HCT116 (cell line): Measurements from ENCODE around the gene POLA2. TPM values are rescaled to one million over a fixed set of nuclear protein-coding genes. Genes with fewer than 3 reads are reported as not detected.

Source experiments
- ATAC-seq: fragments of 200-7000 bp; cut with Tn5 transposase; 2 replicates; pipeline ENCODE4 v1.9.1; 2020; ENCODE audit warnings: mild to moderate bottlenecking, moderate library complexity
- BruUV-seq: library from RNA; stranded (reverse); fragments of 400-500 nt; replicated peaks from 2 replicates; lab custom pipeline; 2021; lab: Mats Ljungman, UMichigan
- CTCF ChIA-PET: fragments of 300-600 bp; sonication (Branson Sonifier 250); formaldehyde crosslinking; loops from one replicate; lab custom pipeline; 2021; ENCODE audit warnings: antibody characterized with exemption; lab: Charles Lee
- POLR2A ChIA-PET: fragments of 300-600, 350-600 bp; sonication (Branson Sonifier 250); formaldehyde crosslinking; loops from one replicate; lab custom pipeline; 2021; ENCODE audit warnings: antibody characterized with exemption; lab: Charles Lee
- RAD21 ChIA-PET, 2 experiments: fragments of 300-600 bp; sonication (Branson Sonifier 250); formaldehyde crosslinking; loops; one replicate each; lab custom pipeline; 2023; ENCODE audit warnings: low total read pairs in 2 of 2; ENCODE audit not compliant: uncharacterized antibody in 2 of 2, unreplicated experiment in 2 of 2, low non-redundant PET in 1 of 2; lab: Charles Lee
- DNase-seq: peaks from one replicate; pipeline ENCODE4 v3.0.0-alpha.2; 2010; ENCODE audit warnings: low read depth, low spot score
- H2AFZ ChIP-seq: fragments of 200-600 bp; shearing (Covaris generic), sonication (generic); 2 replicates; pipeline ENCODE4 v1.6.1; 2017; ENCODE audit warnings: low read depth, mixed run types, mixed read lengths, antibody characterized with exemption, low read length; ENCODE audit not compliant: poor library complexity, severe bottlenecking
- H3K27ac ChIP-seq: 2 replicates; pipeline ENCODE4 v1.5.1; 2012; ENCODE audit warnings: low read depth, low read length
- H3K27me3 ChIP-seq: fragments of 200-600 bp; sonication (generic); 2 replicates; pipeline ENCODE4 v1.6.1; 2016; ENCODE audit warnings: mixed run types, low read length, mixed read lengths; ENCODE audit not compliant: insufficient read depth
- H3K36me3 ChIP-seq, 2 experiments: fragments of 200-500 bp in 1 of 2; fragments of 200-600 bp in 1 of 2; sonication (Bioruptor generic) in 1 of 2; sonication (generic) in 1 of 2; 2 replicates each; pipeline versions ENCODE4 v1.5.1 to v1.6.1; 2014 to 2016; ENCODE audit warnings: low read length in 2 of 2, inconsistent platforms in 1 of 2, mixed read lengths in 1 of 2, mixed run types in 1 of 2; ENCODE audit not compliant: insufficient read depth in 2 of 2, control insufficient read depth in 1 of 2
- H3K4me1 ChIP-seq, 2 experiments: fragments of 200-600 bp in 1 of 2; sonication (generic) in 1 of 2; 2 replicates each; pipeline versions ENCODE4 v1.5.1 to v1.6.1; 2012 to 2017; ENCODE audit warnings: low read length in 2 of 2, inconsistent platforms in 1 of 2, mild to moderate bottlenecking in 1 of 2, mixed read lengths in 1 of 2, mixed run types in 1 of 2, moderate library complexity in 1 of 2; ENCODE audit not compliant: insufficient read depth in 2 of 2, control insufficient read depth in 1 of 2
- H3K4me2 ChIP-seq: fragments of 200-600 bp; sonication (generic); 2 replicates; pipeline ENCODE4 v1.6.1; 2017; ENCODE audit warnings: mixed run types, low read length, mixed read lengths
- H3K4me3 ChIP-seq, 2 experiments: fragments of 200-600 bp in 1 of 2; sonication (generic) in 1 of 2; replicated peaks in 1 of 2; 2 replicates each; pipeline ENCODE4 v1.5.1; 2011 to 2016; ENCODE audit warnings: low read length in 2 of 2, control low read depth in 1 of 2, low read depth in 1 of 2, mild to moderate bottlenecking in 1 of 2, mixed read lengths in 1 of 2, mixed run types in 1 of 2
- H3K79me2 ChIP-seq: fragments of 200-600 bp; sonication (generic); 2 replicates; pipeline ENCODE4 v1.6.1; 2017; ENCODE audit warnings: mild to moderate bottlenecking, mixed run types, low read length, moderate library complexity, mixed read lengths; ENCODE audit not compliant: insufficient read depth
- H3K9ac ChIP-seq: fragments of 200-600 bp; sonication (generic); 2 replicates; pipeline ENCODE4 v1.6.1; 2016; ENCODE audit warnings: low read length, mixed read lengths
- H3K9me2 ChIP-seq: fragments of 200-600 bp; sonication (generic), shearing (Covaris generic); 2 replicates; pipeline ENCODE4 v1.6.1; 2017; ENCODE audit warnings: mixed run types, mild to moderate bottlenecking, moderate library complexity; ENCODE audit not compliant: insufficient read depth
- H3K9me3 ChIP-seq, 2 experiments: fragments of 200-500 bp in 1 of 2; fragments of 200-600 bp in 1 of 2; sonication (Bioruptor generic) in 1 of 2; sonication (generic) in 1 of 2; 2 replicates each; pipeline ENCODE4 v1.6.1; 2014 to 2017; ENCODE audit warnings: low read length in 2 of 2, mixed read lengths in 2 of 2, inconsistent platforms in 1 of 2, low read depth in 1 of 2, mild to moderate bottlenecking in 1 of 2, mixed run types in 1 of 2, moderate library complexity in 1 of 2; ENCODE audit not compliant: control insufficient read depth in 1 of 2, insufficient read depth in 1 of 2
- H4K20me1 ChIP-seq: fragments of 200-600 bp; sonication (generic), shearing (Covaris generic); 2 replicates; pipeline ENCODE4 v1.6.1; 2017; ENCODE audit warnings: mixed run types, mild to moderate bottlenecking, moderate library complexity; ENCODE audit not compliant: insufficient read depth
- CBX3 ChIP-seq: IDR thresholded peaks from 2 replicates; pipeline ENCODE4 v1.6.1; 2012; ENCODE audit warnings: low read depth
- CEBPB ChIP-seq: IDR thresholded peaks from 2 replicates; pipeline ENCODE4 v1.6.1; 2012; ENCODE audit warnings: low read depth
- CTCF ChIP-seq, 3 experiments: fragments of 200-600 bp in 1 of 3; sonication (generic) in 1 of 3; IDR thresholded peaks in 2 of 3; conservative IDR thresholded peaks in 1 of 3; 2 replicates each; pipeline ENCODE4 v1.5.1; 2012 to 2017; ENCODE audit warnings: low read depth in 2 of 3, low read length in 2 of 3, antibody characterized with exemption in 1 of 3, borderline replicate concordance in 1 of 3, control low read depth in 1 of 3, mild to moderate bottlenecking in 1 of 3, mixed read lengths in 1 of 3, mixed run types in 1 of 3, moderate library complexity in 1 of 3; ENCODE audit not compliant: insufficient read depth in 1 of 3
- EGR1 ChIP-seq: IDR thresholded peaks from 2 replicates; pipeline ENCODE4 v1.6.1; 2012; ENCODE audit warnings: low read depth
- EZH2phosphoT487 ChIP-seq: fragments of 200-600 bp; IDR thresholded peaks from 2 replicates; pipeline ENCODE4 v1.6.1; 2018; ENCODE audit warnings: antibody characterized with exemption, borderline replicate concordance
- FOSL1 ChIP-seq: IDR thresholded peaks from 2 replicates; pipeline ENCODE4 v1.6.1; 2012; ENCODE audit warnings: low read depth
- POLR2AphosphoS5 ChIP-seq: IDR thresholded peaks from 2 replicates; pipeline ENCODE4 v1.6.1; 2011; ENCODE audit warnings: mild to moderate bottlenecking, low read depth, low read length, moderate library complexity
- REST ChIP-seq: IDR thresholded peaks from 2 replicates; pipeline ENCODE4 v1.6.1; 2012; ENCODE audit warnings: low read depth
- SIN3A ChIP-seq: IDR thresholded peaks from 2 replicates; pipeline ENCODE4 v1.6.1; 2012; ENCODE audit warnings: low read depth
- TCF7L2 ChIP-seq: IDR thresholded peaks from 2 replicates; pipeline ENCODE4 v1.7.0; 2011; ENCODE audit warnings: borderline replicate concordance, inconsistent platforms; ENCODE audit not compliant: insufficient read depth, insufficient read length; ENCODE audit errors: extremely low read depth
- YY1 ChIP-seq: IDR thresholded peaks from 2 replicates; pipeline ENCODE4 v1.6.1; 2011; ENCODE audit warnings: low read length, low read depth, moderate library complexity, mild to moderate bottlenecking; ENCODE audit not compliant: insufficient replicate concordance; ENCODE audit errors: extremely low read depth
- ZBTB33 ChIP-seq: IDR thresholded peaks from 2 replicates; pipeline ENCODE4 v1.6.1; 2011; ENCODE audit warnings: mild to moderate bottlenecking, low read length, moderate library complexity; ENCODE audit not compliant: insufficient replicate concordance; ENCODE audit errors: extremely low read depth
- ZFX ChIP-seq: fragments of 450-650 bp; IDR thresholded peaks from 2 replicates; pipeline ENCODE4 v1.6.1; 2017
- intact Hi-C: fragments of 100-400 bp; cut with micrococcal nuclease; formaldehyde crosslinking; loops from 2 replicates; pipeline ENCODE4 v1.10.0; 2022
- total RNA-seq: library from RNA; stranded (reverse); gene quantifications from one replicate; pipeline ENCODE4 v1.2.1, GENCODE V29; 2021; ENCODE audit not compliant: unreplicated experiment

The POLA2 gene
- total RNA-seq, 1 experiment from 2014 or later, result 20.0 TPM

GRCh38 chr11:65320386-65321075 lies 58.8 kb downstream of the POLA2 start (continued):
- no peak for TF ChIP-seq CTCF (IDR thresholded peaks at IDR 0.05 in 2 of 3, conservative IDR thresholded peaks at IDR 0.05 in 1 of 3; ENCODE audit: borderline replicate concordance in 1 of 3, insufficient read depth in 1 of 3, low read depth in 2 of 3, low read length in 2 of 3)

- no peaks in the 10 kb centered on the region for H3K9me3 ChIP-seq
- H3K4me1 ChIP-seq, result peaks cover 18 to 19% of the 10 kb centered on the region in 2 experiments
- no peak overlapping the region for H3K4me3 ChIP-seq
- no peak overlapping the region for H2AFZ ChIP-seq
- no peak overlapping the region for H3K9ac ChIP-seq
- peaks cover 58% of the 10 kb centered on the region for H3K79me2 ChIP-seq
- H3K9me2 ChIP-seq, result no peaks in the 10 kb centered on the region
- ChIA-PET CTCF (no interaction called here), RAD21 (no interaction called here), POLR2A (no interaction called here)
- intact Hi-C loops, result no loop called here
- ATAC-seq (no peak), DNase-seq (no peak)
- peaks cover 12 to 25% of the 10 kb centered on the region in 2 experiments; a peak in 3 of 4 replicates for H3K36me3 ChIP-seq
- no peak overlapping the region for H3K4me2 ChIP-seq
- no peaks in the 10 kb centered on the region for H4K20me1 ChIP-seq
- no TSS peak for BruUV-seq
- no peaks in the 10 kb centered on the region for H3K27me3 ChIP-seq
- H3K27ac ChIP-seq, result no peak overlapping the region
- no peak for TF ChIP-seq EZH2phosphoT487
- TF ChIP-seq SIN3A, result no peak
- no peak for TF ChIP-seq EGR1
- no peak for TF ChIP-seq YY1
- no peak for TF ChIP-seq REST
- TF ChIP-seq CBX3, result no peak
- no peak for TF ChIP-seq CEBPB
- no peak for TF ChIP-seq POLR2AphosphoS5
- no peak for TF ChIP-seq CTCF (IDR thresholded peaks at IDR 0.05 in 2 of 3, conservative IDR thresholded peaks at IDR 0.05 in 1 of 3; ENCODE audit: borderline replicate concordance in 1 of 3, insufficient read depth in 1 of 3, low read depth in 2 of 3, low read length in 2 of 3)
- no peak for TF ChIP-seq FOSL1
- TF ChIP-seq ZBTB33, result no peak
- TF ChIP-seq ZFX, result no peak
- no peak for TF ChIP-seq TCF7L2
Observed at GRCh38 chr11:65321076-65321475, 59.3 kb downstream of the POLA2 start.
